Measurements from ENCODE around the gene MED17.

MED17 gene

DNA sequence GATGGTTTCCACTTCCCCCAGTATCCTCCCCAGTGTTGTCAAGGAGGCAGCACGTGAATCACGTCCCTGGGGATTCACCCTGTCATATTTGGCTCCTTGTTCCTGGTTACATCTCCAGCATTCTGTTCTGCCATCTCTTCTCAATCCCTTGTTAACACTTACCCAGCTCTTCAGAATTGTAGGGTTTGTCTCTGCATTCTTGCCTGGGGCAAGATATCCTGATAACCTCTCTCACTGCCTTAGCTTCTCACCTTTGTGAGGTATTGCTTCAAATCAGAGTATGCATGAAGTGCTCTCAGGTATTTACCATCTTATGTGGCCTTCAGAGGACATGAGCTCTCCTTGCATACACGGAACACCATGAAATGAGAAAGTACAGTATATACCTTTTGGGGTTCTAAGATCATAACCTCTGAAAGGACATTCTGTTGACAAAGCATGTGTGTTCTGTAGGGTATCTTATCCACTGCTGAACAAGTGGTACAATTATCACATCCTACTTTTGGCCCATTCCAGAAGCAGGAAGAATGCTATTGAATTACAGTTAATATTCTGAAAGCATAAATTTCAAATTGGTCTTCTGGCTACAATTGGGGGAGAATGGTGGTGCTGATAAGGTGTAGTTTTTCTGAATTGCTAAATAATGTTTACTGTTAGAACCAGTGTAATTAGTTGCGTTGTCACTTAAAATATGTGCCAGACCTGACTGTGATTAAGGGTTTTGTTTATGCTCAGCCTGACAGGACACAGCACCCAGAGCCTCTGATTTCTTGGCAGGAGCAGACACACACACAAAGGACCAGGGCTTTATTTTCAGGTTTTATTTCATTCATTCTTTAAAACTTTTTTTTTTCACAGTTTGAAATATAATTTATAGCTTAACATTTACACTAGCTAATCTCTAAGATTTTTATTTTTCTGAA is 33.6 kb downstream of the MED17 start:
- no peak for DNase-seq (ENCODE audit: low read depth)

DNA sequence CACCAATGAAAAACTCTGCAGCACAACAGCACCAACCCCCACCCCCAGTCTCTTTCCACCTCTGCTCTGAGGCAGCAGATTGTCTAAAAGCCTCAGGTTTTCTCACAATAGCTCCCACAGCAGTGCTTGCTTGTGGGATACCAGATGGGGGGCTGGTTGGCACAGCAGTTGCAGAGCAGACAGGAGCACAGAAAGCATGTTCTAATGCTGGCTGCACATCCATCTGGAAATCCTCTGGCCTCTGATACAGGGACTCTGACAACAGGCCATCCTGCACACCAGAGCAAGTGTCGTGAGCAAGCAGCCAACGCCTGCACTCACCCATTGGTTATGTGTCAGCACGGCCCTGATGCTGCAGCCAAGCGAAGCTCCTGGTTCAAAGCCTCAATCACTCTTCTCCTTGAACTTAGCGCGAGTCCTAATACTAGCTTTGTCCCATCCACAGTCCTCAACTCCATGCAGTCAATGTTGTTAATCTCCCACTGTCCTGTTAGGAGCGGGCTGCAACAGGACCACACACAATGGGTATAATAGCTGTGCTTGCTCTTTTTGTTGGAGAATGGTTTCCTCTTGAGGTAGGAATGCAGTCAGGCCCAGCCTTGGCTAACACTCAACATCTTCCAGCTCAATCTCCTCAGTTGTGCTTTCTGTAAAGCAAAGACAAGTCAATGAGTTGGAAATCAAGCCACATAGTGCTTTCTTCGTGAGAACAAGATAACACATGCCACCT is 36.0 kb downstream of the MED17 start:
- no peak for DNase-seq (ENCODE audit: low read depth)

DNA sequence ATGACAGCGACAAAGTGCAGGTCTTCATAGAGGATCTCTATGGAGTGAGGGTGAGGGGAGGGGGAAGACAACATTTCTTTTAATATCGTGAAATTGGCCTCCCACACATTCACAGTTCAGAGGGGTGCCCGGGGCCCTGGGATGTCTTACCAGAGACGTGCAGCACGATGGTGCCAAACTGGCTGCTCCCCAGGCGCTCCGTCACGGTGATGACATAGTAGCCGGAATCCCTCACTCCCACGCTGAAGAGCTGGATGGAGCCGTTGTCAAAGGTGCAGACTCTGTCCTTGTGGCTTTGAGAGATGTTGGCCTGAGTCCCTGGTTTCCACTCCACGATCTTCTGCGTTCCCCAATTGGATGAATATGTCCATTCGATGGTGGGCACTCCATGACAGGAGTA is 36.8 kb downstream of the MED17 start:
- no peak for DNase-seq (ENCODE audit: low read depth)

DNA sequence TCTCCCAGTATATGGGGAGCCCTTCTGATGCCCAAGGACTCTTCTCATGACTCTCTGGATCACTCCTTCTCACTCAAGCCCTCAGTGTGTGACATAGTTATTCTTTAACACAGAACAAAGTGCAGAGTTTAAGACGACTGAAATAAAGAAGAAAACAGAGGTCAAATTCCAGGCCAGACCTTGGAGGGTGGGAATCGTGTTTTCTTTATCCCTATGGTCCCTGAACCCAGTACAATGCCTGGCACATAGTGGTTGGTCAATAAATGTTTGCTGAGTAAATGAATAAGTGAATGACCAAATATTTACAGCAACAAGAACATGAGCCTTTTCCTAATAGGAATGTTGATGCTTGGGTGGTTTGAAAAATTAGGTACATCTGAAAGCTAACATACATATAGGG is 37.5 kb downstream of the MED17 start:
- no peak for DNase-seq (ENCODE audit: low read depth)

DNA sequence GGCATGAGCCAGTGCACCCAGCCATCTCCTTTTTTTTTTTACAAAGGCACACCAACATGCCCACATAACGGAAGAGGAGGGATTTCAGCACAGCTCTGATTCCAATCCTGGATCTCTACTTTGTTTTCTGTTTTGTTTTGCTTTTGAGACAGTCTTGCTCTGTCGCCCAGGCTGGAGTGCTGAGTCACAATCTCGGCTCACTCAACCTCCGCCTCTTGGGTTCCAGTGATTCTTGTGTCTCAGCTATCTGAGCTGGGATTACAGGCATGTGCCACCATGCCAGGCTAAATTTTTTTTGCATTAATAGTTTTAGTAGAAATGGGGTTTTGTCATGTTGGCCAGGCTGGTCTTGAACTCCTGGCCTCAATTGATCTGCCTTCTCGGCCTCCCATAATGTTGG is 38.3 kb downstream of the MED17 start:
- no peak for DNase-seq (ENCODE audit: low read depth)

DNA sequence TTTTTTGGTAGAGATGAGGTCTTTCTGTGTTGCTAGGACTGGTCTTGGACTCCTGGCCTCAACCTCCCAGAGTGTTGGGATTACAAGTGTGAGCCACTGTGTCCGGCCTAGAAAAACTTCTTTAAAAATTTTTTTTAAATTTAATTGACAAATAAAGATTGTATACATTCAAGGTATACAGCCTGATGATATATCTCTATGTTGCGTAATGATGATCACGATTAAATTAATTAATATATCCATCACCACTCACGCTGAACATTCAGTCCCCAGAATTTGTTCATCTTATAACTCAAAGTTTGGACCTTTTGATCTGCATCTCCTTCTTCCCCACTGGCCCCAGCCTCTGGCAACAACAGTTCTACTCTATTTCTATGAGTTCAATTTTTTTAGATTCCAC is 39.1 kb downstream of the MED17 start:
- DNase-seq (ENCODE audit: low read depth), result no peak

DNA sequence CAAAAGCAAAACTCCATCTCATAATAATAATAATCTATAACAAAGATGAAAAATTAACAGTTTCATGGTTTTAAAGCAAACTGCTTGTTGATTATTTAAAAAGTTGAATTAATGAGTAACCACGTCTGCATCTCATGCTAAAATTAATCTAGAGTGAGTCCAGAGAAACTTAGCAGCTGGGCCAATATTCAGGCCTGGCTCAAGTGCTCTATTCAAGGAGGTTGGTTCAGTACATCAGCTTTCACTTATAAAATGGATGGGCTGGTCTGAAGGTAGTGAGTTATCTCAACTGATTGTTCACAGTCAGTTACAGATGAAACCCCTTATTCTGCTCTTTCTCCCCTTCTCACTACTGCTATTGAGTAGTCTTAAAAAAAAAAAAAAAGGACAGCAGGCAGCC is 43.3 kb downstream of the MED17 start:
- no peak for DNase-seq (ENCODE audit: low read depth)

DNA sequence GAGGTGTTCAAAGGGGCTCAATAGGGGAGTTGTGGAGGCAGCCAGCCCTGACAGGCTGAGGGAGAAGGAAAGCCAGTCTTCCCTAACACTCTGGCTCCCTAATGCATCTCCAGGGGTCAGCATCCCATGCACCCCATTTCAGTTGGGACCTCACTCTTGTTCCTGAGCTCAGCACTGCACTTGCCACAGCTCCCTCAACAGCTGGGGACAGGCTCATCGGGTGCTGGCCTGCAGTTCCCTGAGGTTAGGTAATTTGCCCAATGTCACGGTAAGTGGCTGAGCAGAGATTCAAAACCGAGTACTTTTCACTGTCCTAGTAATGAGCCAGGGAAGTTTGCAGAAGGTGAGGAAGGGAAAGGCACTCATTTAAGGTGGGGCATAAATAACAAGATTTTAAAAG is 45.5 kb downstream of the MED17 start:
- no peak for DNase-seq (ENCODE audit: low read depth)

DNA sequence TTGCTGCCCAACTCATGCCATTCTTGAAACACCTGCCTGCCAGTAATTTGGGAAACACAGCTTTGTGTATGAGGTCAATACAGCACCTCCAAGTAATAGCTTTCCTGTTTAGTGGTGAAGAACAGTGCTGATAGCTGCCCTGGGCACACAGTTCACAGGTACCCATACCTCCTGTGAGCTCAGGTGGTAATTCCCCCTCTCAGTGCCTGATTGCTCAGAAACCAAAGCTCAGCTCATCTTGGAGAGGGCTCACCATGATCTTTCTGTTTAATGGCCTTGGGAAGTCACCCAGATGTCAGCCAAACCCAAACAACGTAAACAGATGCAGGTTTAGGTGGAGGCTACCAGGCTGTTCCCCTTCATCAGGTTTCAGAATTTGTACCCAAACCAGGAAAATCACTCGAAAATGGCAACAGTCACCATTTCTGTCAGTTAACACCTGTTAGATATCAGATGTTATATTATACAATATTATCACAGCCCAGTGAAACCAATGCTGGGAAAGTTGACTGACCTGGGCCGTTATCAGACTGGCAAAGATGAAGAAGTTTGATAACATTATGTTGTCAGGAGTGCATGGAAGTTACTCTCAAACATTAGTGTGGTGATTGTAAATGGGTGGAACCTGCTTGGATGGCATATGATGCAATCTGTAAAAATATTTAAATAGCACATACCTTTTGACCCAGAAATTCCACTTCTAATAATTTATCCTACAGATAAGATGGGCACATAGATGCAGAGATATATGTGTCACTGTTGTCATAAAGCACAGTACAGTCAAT is 47.5 kb downstream of the MED17 start:
- DNase-seq (ENCODE audit: low read depth), result no peak

DNA sequence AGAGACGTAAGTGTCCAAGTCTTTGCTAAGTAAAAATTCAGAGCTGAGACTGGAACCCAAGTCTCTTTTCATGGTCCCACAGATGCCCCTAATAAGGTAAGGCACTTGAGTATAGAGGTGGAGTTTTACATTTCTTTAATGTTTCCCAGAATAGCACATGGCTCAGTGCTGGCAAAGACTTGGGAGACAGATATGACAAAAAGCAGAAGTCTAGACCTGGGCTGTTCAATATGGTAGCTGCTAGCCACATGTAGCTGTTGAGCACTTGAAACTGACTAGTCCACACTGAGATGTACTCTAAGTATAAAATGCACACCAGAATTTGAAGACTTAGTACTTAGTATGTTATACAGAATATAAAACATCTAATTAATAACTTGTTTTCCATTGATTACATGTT is 48.7 kb downstream of the MED17 start:
- DNase-seq (ENCODE audit: low read depth), result no peak

DNA sequence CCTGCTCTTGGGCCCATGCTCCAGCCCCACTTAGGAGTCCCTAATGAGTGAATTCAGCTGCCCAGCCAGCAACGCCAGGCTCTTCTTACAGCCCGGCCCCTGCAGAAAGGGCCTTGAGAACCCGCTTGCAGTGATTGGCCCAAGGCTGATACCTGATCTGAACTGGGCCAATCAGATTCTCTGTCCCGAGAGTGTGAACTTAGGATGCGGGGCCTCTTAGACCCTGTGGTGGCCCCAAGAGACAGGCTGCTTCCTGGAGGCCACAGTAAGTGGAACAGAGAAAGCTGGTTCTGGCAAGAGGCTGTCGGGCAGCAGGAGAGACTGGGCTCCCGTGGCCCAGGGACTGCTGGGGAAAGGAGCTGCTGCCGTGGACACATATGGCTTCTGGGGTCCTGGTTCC is 54.9 kb downstream of the MED17 start:
- DNase-seq (ENCODE audit: low read depth), result no peak

DNA sequence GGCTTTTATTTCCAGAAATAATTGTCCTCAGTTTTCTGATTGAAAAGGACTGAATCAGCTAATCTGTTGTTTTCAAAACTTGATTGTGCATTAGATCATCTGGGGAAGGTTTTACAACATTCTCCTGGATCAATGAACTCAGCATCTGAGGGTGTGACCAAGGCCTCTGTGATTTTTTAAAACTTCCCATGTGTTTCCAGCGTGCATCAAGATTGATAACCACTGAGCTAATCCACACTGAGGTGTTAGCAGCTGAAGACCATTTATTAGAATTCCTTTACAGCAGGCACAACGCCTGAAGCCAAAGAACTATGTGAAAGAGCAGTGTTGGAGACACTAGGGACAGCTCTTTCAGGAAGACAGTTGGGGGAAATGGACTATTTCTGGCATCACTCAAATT is 56.1 kb downstream of the MED17 start:
- DNase-seq (ENCODE audit: low read depth), result no peak

DNA sequence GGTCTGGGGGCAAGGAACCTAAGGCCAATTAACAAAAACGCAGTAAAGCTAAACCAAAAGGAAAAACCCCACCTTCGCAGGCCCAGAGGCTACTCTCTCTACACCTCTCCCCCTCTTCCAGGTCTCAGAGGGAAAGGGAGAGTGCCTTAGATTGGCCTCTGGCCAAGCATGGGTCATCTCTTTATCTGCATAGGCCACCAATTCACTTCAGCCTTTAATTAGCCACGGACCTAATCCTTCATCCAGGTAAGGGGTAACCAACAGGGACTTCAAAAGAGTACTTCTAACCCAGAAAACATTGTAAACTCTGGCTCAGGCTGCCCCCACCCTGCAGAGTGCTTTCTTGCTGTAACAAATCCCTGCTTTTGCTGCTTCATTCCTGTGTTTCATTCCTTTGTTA is 56.9 kb downstream of the MED17 start:
- no peak for DNase-seq (ENCODE audit: low read depth)

DNA sequence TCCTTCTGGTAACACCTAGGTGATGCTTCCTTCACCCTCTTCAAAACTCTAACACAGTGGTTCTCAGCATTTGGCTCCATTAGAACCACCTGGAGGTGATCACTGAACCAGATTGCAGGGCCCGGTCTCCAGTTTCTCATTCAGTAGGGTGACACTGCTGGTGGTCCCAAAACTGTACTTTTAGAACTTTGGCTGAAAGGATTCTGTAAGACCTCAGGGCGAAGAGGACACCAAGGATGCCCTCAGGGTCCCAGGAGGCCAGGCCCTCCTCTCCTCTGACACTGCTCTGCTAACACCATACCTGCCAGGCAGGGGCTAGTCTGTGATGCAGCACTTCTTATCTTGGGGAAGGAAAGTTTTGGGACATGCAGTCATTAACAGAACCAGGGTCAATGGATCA is 57.4 kb downstream of the MED17 start:
- no peak for DNase-seq (ENCODE audit: low read depth)

DNA sequence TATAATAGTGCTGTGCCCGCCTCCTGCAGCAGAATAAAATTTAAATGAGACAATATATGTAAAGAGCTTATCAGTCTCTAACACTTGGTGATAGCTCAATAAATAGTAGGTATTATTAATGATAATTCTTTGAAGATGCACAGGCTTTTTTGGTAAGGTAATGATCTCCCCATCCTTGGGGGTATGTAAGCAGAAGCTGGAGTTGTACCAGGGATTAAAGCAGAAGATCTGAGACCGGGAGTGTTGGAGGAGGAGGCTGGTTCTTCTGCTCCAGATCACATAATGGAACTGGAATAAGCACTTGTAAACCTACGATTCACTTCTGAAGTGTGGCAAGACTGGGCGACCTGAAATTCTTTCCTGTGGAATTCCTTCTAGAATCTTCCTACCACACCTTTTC is 58.0 kb downstream of the MED17 start:
- no peak for DNase-seq (ENCODE audit: low read depth)

DNA sequence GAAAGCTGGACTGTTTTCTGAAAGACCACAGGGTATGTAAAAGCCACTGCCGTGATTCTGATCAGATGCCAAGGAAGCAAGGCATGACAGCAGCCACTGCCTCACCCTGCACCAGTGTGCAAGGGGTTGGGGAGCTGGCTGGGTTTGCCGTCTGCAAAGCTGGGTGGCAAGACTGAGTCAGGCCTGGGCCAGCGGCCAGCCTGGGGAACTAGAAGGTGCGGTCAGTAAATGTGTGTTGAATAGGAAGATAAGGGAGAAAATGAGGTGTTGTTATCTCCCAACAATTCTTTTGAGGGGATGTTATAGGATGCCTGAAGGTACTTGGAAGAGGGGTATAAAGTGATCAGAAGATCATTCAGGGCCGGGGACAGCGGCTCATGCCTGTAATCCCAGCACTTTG is 58.4 kb downstream of the MED17 start:
- no peak for DNase-seq (ENCODE audit: low read depth)

DNA sequence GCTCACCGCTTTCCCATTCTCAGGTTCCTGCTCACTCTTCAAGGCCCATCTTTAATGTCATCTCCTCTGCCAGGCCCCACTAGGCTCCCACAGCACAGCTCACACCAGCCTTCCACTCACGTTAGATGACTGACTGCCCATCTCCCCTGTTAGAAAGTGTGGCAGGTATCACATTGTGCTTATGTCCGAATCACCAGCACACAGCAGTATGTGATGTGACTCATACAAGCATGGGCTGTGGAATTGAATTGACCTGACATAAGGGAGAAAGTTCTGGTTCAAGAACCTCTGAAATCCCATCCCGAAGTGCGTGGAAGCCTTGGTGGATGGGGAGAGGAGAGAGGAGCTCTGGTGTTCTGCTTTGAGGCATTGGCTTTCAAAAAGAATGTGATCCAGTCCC is 59.8 kb downstream of the MED17 start:
- DNase-seq (ENCODE audit: low read depth), result no peak

DNA sequence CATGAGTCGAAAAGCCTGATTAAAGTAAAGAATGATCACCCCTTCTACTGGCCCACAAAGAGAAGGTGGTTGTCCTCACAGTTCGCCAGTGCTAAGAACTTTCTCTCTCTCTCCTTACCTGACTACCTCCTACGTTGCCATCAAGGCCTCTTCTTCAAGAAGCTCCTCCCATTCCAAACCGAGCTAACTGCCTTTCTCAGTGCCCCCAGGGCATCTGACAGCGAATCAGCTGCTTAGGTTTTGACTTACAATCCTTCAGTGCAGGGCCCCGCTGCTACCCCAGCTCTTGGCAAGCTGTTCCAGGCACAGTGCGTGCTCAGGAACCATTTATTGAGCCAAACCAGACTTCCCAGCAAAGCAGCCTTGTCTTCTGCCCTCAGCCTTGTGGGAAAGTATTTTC is 60.5 kb downstream of the MED17 start:
- no peak for DNase-seq (ENCODE audit: low read depth)

DNA sequence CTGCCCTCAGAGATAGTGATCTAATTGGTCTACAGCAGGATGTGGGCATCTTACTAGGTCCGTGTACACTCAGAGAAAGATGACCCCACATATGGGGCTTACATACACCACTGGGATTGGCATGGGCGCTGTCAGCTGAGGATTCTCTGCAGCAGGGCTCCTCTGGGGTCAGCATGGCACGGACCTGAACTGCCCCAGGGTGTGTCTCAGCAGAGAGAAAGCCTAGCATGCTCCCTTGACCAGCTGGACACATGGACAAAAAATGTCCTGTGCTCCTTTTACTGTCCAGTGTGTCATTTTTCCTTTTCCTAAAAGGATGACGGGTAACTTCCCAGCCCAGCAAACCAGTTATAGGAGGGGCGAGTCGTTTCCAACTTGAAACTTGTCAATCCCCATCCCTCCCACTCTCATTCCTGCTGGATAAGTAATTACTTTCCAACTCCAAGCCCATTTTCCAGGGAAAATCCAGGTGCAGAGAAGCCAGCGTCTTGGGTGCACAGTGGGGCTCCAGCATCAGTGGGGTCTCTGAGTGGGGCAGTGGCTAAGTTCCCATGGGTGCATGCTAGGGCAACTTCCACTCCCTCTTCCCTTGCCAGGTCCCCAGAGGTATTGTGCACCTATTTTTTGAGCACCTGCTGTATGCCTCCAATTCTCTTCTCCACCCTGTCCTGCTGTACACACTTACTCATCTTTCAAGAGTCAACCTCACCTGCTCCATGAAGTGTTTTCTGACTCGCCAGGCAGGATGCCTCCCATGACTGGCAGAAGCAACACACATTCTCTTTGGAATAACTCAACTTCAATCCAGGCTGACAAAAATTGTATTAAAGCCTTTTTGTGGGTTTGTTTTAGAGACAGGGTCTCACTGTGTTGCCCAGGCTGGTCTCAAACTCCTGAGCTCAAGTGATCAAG is 61.4 kb downstream of the MED17 start:
- no peak for DNase-seq (ENCODE audit: low read depth)

DNA sequence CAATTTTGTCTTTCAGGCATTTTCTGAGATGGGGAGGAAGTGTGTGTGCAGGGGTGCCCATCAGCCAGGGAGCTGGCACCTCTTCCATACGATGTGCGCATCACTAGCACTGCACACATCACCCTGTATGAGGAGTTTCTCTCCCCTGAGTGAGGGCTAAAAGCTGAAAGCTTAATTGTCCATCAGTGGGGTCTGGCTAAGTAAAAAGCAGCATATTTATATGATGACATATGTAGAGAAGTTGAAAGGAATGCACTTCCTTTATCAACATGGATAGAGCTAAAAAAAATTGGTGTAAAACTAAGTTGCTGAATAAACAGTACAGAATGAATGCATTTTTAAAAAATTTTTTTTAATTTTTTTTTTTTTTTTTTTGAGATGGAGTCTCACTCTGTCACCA is 62.3 kb downstream of the MED17 start:
- no peak for DNase-seq (ENCODE audit: low read depth)

DNA sequence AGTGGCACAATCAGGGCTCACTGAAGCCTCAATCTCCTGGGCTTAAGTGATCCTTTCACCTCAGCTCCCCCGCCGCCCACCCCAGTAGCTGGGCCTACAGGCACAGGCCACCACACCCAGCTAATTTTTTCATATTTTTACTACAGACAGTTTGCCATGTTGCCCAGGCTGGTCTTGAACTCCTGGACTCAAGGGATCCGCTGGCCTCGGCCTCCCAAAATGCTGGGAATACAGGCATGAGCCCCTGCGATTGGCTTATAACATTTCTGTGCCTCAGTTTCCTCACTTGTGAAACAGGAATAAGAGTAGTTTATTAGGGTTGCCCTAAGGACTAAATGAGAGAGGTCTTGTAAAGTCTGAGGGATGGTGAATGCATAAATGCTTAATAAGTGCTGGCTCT is 65.1 kb downstream of the MED17 start:
- no peak for DNase-seq (ENCODE audit: low read depth)
